ENCODE data around the gene RBM6. TPM values are rescaled to one million over a fixed set of nuclear protein-coding genes. Genes with fewer than 3 reads are reported as not detected.

Gene RBM6
- total and polyA plus RNA-seq, 4 donors = 70.1 to 175 (median 129) TPM

GRCh38 chr3:50095352-50095998 lies 155.5 kb downstream of the RBM6 start:
- Histone ChIP-seq H3K9me3 (ENCODE audit: control insufficient read depth, insufficient read depth, low read length) (no peaks in the 10 kb centered on the region), H3K27me3 (ENCODE audit: control insufficient read depth, insufficient read depth, low read length) (no peaks in the 10 kb centered on the region), H3K4me1 (ENCODE audit: control insufficient read depth, insufficient read depth, low read length) (no peaks in the 10 kb centered on the region), H3K4me3 (ENCODE audit: low read depth, low read length) (no peak overlapping the region), H3K27ac (ENCODE audit: low read depth, low read length) (no peak overlapping the region), H3K36me3 (ENCODE audit: control insufficient read depth, insufficient read depth, low read length) (peaks cover 85% of the 10 kb centered on the region)
- 100% methylated on average over 4 of the region's 5 CpGs for WGBS (ENCODE audit: insufficient coverage)
- no peak for DNase-seq (ENCODE audit: low read depth in 4 of 6, low spot score in 6 of 6)

- no peak overlapping the region for H3K4me3 ChIP-seq (ENCODE audit: low read depth, low read length)
- H3K27me3 ChIP-seq (ENCODE audit: control insufficient read depth, insufficient read depth, low read length) = no peaks in the 10 kb centered on the region
- DNase-seq (ENCODE audit: low read depth in 4 of 6, low spot score in 6 of 6) = no peak
- no peak overlapping the region for H3K27ac ChIP-seq (ENCODE audit: low read depth, low read length)
- no peaks in the 10 kb centered on the region for H3K4me1 ChIP-seq (ENCODE audit: control insufficient read depth, insufficient read depth, low read length)
- peaks cover 69% of the 10 kb centered on the region for H3K36me3 ChIP-seq (ENCODE audit: control insufficient read depth, insufficient read depth, low read length)
- no CpG with 5 or more reads among the region's 5 CpGs for WGBS (ENCODE audit: insufficient coverage)
- H3K9me3 ChIP-seq (ENCODE audit: control insufficient read depth, insufficient read depth, low read length) = no peaks in the 10 kb centered on the region
Measured at GRCh38 chr3:50100386-50100785, 160.4 kb downstream of the RBM6 start.

- no peaks in the 10 kb centered on the region for H3K27me3 ChIP-seq (ENCODE audit: control insufficient read depth, insufficient read depth, low read length)
- DNase-seq (ENCODE audit: low read depth in 4 of 6, low spot score in 6 of 6) = no peak
Measured at GRCh38 chr3:50100956-50101845, 161.3 kb downstream of the RBM6 start.

GRCh38 chr3:50102558-50102957 lies 162.6 kb downstream of the RBM6 start:
- Histone ChIP-seq H3K4me1 (ENCODE audit: control insufficient read depth, insufficient read depth, low read length) (no peaks in the 10 kb centered on the region), H3K27ac (ENCODE audit: low read depth, low read length) (no peak overlapping the region), H3K27me3 (ENCODE audit: control insufficient read depth, insufficient read depth, low read length) (no peaks in the 10 kb centered on the region), H3K9me3 (ENCODE audit: control insufficient read depth, insufficient read depth, low read length) (no peaks in the 10 kb centered on the region), H3K4me3 (ENCODE audit: low read depth, low read length) (no peak overlapping the region), H3K36me3 (ENCODE audit: control insufficient read depth, insufficient read depth, low read length) (peaks cover 64% of the 10 kb centered on the region)
- 100% methylated on average over 2 of the region's 7 CpGs for WGBS (ENCODE audit: insufficient coverage)
- no peak for DNase-seq (ENCODE audit: low read depth in 4 of 6, low spot score in 6 of 6)

More at GRCh38 chr3:50100956-50101845, 161.3 kb downstream of the RBM6 start:
- 100% methylated on average over 2 of the region's 4 CpGs for whole genome bisulfite sequencing (ENCODE audit: insufficient coverage)
- H3K36me3 ChIP-seq (ENCODE audit: control insufficient read depth, insufficient read depth, low read length) = peaks cover 64% of the 10 kb centered on the region
- H3K27ac ChIP-seq (ENCODE audit: low read depth, low read length) = no peak overlapping the region
- no peaks in the 10 kb centered on the region for H3K9me3 ChIP-seq (ENCODE audit: control insufficient read depth, insufficient read depth, low read length)
- no peak overlapping the region for H3K4me3 ChIP-seq (ENCODE audit: low read depth, low read length)
- no peaks in the 10 kb centered on the region for H3K4me1 ChIP-seq (ENCODE audit: control insufficient read depth, insufficient read depth, low read length)

GRCh38 chr3:50111757-50112156 lies 171.8 kb downstream of the RBM6 start:
- no peak overlapping the region for H3K4me3 ChIP-seq (ENCODE audit: low read depth, low read length)
- H3K27ac ChIP-seq (ENCODE audit: low read depth, low read length) = no peak overlapping the region
- DNase-seq (ENCODE audit: low read depth in 4 of 6, low spot score in 6 of 6) = no peak
- H3K4me1 ChIP-seq (ENCODE audit: control insufficient read depth, insufficient read depth, low read length) = no peaks in the 10 kb centered on the region
- no peaks in the 10 kb centered on the region for H3K9me3 ChIP-seq (ENCODE audit: control insufficient read depth, insufficient read depth, low read length)
- no peaks in the 10 kb centered on the region for H3K27me3 ChIP-seq (ENCODE audit: control insufficient read depth, insufficient read depth, low read length)
- no CpG with 5 or more reads among the region's 5 CpGs for WGBS (ENCODE audit: insufficient coverage)
- peaks cover 89% of the 10 kb centered on the region for H3K36me3 ChIP-seq (ENCODE audit: control insufficient read depth, insufficient read depth, low read length)

- Histone ChIP-seq H3K27me3 (ENCODE audit: control insufficient read depth, insufficient read depth, low read length) (no peaks in the 10 kb centered on the region), H3K9me3 (ENCODE audit: control insufficient read depth, insufficient read depth, low read length) (no peaks in the 10 kb centered on the region), H3K4me1 (ENCODE audit: control insufficient read depth, insufficient read depth, low read length) (no peaks in the 10 kb centered on the region), H3K27ac (ENCODE audit: low read depth, low read length) (no peak overlapping the region), H3K4me3 (ENCODE audit: low read depth, low read length) (no peak overlapping the region), H3K36me3 (ENCODE audit: control insufficient read depth, insufficient read depth, low read length) (peaks cover 88% of the 10 kb centered on the region)
- 80% methylated on average over 1 of the region's 3 CpGs for whole genome bisulfite sequencing (ENCODE audit: insufficient coverage)
- DNase-seq (ENCODE audit: low read depth in 4 of 6, low spot score in 6 of 6) = no peak
Measured at GRCh38 chr3:50112462-50112861, 172.5 kb downstream of the RBM6 start.

- Histone ChIP-seq H3K36me3 (ENCODE audit: control insufficient read depth, insufficient read depth, low read length) (peaks cover 94% of the 10 kb centered on the region), H3K4me1 (ENCODE audit: control insufficient read depth, insufficient read depth, low read length) (peaks cover 5% of the 10 kb centered on the region), H3K4me3 (ENCODE audit: low read depth, low read length) (no peak overlapping the region), H3K9me3 (ENCODE audit: control insufficient read depth, insufficient read depth, low read length) (no peaks in the 10 kb centered on the region), H3K27ac (ENCODE audit: low read depth, low read length) (no peak overlapping the region), H3K27me3 (ENCODE audit: control insufficient read depth, insufficient read depth, low read length) (no peaks in the 10 kb centered on the region)
- WGBS (ENCODE audit: insufficient coverage) = 91% methylated on average over 8 of the region's 8 CpGs
- no peak for DNase-seq (ENCODE audit: low read depth in 4 of 6, low spot score in 6 of 6)
Measured at GRCh38 chr3:50117120-50117519, 177.2 kb downstream of the RBM6 start.

- WGBS (ENCODE audit: insufficient coverage) = 97% methylated on average over 7 of the region's 10 CpGs
- H3K4me3 ChIP-seq (ENCODE audit: low read depth, low read length) = no peak overlapping the region
- H3K27me3 ChIP-seq (ENCODE audit: control insufficient read depth, insufficient read depth, low read length) = no peaks in the 10 kb centered on the region
- no peak overlapping the region for H3K27ac ChIP-seq (ENCODE audit: low read depth, low read length)
- DNase-seq (ENCODE audit: low read depth in 4 of 6, low spot score in 6 of 6) = no peak
- no peaks in the 10 kb centered on the region for H3K9me3 ChIP-seq (ENCODE audit: control insufficient read depth, insufficient read depth, low read length)
- peaks cover 13% of the 10 kb centered on the region for H3K4me1 ChIP-seq (ENCODE audit: control insufficient read depth, insufficient read depth, low read length)
- H3K36me3 ChIP-seq (ENCODE audit: control insufficient read depth, insufficient read depth, low read length) = peaks cover 95% of the 10 kb centered on the region
Measured at GRCh38 chr3:50118237-50118636, 178.3 kb downstream of the RBM6 start.

GRCh38 chr3:50119786-50120185 lies 179.8 kb downstream of the RBM6 start:
- no CpG with 5 or more reads among the region's 3 CpGs for WGBS (ENCODE audit: insufficient coverage)
- DNase-seq (ENCODE audit: low read depth in 4 of 6, low spot score in 6 of 6) = no peak
- H3K4me3 ChIP-seq (ENCODE audit: low read depth, low read length) = no peak overlapping the region

More at GRCh38 chr3:50119786-50120185, 179.8 kb downstream of the RBM6 start:
- H3K27me3 ChIP-seq (ENCODE audit: control insufficient read depth, insufficient read depth, low read length) = no peaks in the 10 kb centered on the region
- peaks cover 85% of the 10 kb centered on the region for H3K36me3 ChIP-seq (ENCODE audit: control insufficient read depth, insufficient read depth, low read length)
- H3K4me1 ChIP-seq (ENCODE audit: control insufficient read depth, insufficient read depth, low read length) = peaks cover 25% of the 10 kb centered on the region
- no peak overlapping the region for H3K27ac ChIP-seq (ENCODE audit: low read depth, low read length)
- H3K9me3 ChIP-seq (ENCODE audit: control insufficient read depth, insufficient read depth, low read length) = no peaks in the 10 kb centered on the region
